MCF 10A (cell line): Measurements from ENCODE around the gene SLC39A12. TPM values are rescaled to one million over a fixed set of nuclear protein-coding genes. Genes with fewer than 3 reads are reported as not detected.

Experiments
- BruUV-seq: library from RNA; stranded (reverse); fragments of 400-500 nt; replicated peaks from 2 replicates; lab custom pipeline; 2021; lab: Mats Ljungman, UMichigan
- CTCF ChIA-PET: fragments of 300-600 bp; sonication (Branson Sonifier 250); formaldehyde crosslinking; extraction: SDS; loops from one replicate; lab custom pipeline; 2021; ENCODE audit warnings: antibody characterized with exemption, inconsistent platforms; lab: Yijun Ruan, JAX
- POLR2A ChIA-PET: fragments of 300-600, 350-650 bp; sonication (Branson Sonifier 250); formaldehyde crosslinking; extraction: SDS; loops from one replicate; lab custom pipeline; 2020; ENCODE audit warnings: antibody characterized with exemption, inconsistent platforms; lab: Yijun Ruan, JAX
- DNase-seq: peaks from one replicate; pipeline ENCODE4 v3.0.0-alpha.2; 2018; ENCODE audit not compliant: unreplicated experiment
- H3K27ac Mint-ChIP-seq: one replicate; pipeline ENCODE4 v1.8.0; 2022; ENCODE audit warnings: mild to moderate bottlenecking, low read depth, mixed read lengths; ENCODE audit not compliant: unreplicated experiment
- H3K27me3 Mint-ChIP-seq: one replicate; pipeline ENCODE4 v1.8.0; 2022; ENCODE audit warnings: mixed read lengths; ENCODE audit not compliant: insufficient read depth, unreplicated experiment
- H3K36me3 Mint-ChIP-seq: one replicate; pipeline ENCODE4 v1.8.0; 2022; ENCODE audit warnings: mild to moderate bottlenecking, moderate library complexity, mixed read lengths; ENCODE audit not compliant: insufficient read depth, unreplicated experiment
- H3K4me1 Mint-ChIP-seq: one replicate; pipeline ENCODE4 v1.8.0; 2022; ENCODE audit warnings: mixed read lengths; ENCODE audit not compliant: insufficient read depth, unreplicated experiment
- H3K4me3 Mint-ChIP-seq: one replicate; pipeline ENCODE4 v1.8.0; 2022; ENCODE audit warnings: mild to moderate bottlenecking, moderate library complexity, mixed read lengths; ENCODE audit not compliant: unreplicated experiment
- H3K9me3 Mint-ChIP-seq: one replicate; pipeline ENCODE4 v1.8.0; 2022; ENCODE audit warnings: mixed read lengths; ENCODE audit not compliant: unreplicated experiment
- intact Hi-C: fragments of 100-400 bp; cut with micrococcal nuclease; formaldehyde crosslinking; loops from 2 replicates; pipeline ENCODE4 v1.14.1; 2022
- total RNA-seq: library from RNA; stranded (reverse); gene quantifications from 2 replicates; pipeline ENCODE4 v1.2.3, GENCODE V29; 2022
- TF ChIP-seq, protein P1 (sequence below): fragments of 200-600 bp; IDR thresholded peaks from one replicate; pipeline ENCODE4 v1.8.0; 2022; ENCODE audit warnings: antibody characterized with exemption, mild to moderate bottlenecking; ENCODE audit not compliant: unreplicated experiment

Gene SLC39A12
- total RNA-seq, 1 experiment from 2014 or later: not detected

- TF ChIP-seq, protein P1, sequence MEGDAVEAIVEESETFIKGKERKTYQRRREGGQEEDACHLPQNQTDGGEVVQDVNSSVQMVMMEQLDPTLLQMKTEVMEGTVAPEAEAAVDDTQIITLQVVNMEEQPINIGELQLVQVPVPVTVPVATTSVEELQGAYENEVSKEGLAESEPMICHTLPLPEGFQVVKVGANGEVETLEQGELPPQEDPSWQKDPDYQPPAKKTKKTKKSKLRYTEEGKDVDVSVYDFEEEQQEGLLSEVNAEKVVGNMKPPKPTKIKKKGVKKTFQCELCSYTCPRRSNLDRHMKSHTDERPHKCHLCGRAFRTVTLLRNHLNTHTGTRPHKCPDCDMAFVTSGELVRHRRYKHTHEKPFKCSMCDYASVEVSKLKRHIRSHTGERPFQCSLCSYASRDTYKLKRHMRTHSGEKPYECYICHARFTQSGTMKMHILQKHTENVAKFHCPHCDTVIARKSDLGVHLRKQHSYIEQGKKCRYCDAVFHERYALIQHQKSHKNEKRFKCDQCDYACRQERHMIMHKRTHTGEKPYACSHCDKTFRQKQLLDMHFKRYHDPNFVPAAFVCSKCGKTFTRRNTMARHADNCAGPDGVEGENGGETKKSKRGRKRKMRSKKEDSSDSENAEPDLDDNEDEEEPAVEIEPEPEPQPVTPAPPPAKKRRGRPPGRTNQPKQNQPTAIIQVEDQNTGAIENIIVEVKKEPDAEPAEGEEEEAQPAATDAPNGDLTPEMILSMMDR: no peak
- ChIA-PET CTCF (interaction anchor here (0.7 to 1.1 kb wide), 5 partner anchors 10 to 269 kb away, joined by 3 to 4 read pairs (median 3); no protein-coding TSS in a partner anchor), POLR2A (interaction anchor here (0.7 to 1.5 kb wide), 4 partner anchors 11 to 65 kb away, joined by 3 to 5 read pairs (median 4); no protein-coding TSS in a partner anchor)
- intact Hi-C loops: no loop called here
- BruUV-seq: no TSS peak
- Mint-ChIP-seq H3K36me3 (no peaks in the 10 kb centered on the region), H3K4me1 (peaks cover 33% of the 10 kb centered on the region), H3K27ac (peak overlapping the region; percentile 74), H3K4me3 (peak overlapping the region; percentile 30), H3K9me3 (no peaks in the 10 kb centered on the region), H3K27me3 (no peaks in the 10 kb centered on the region)
- peak; percentile 91 for DNase-seq
Observed at GRCh38 chr10:18005781-18006456, 54.2 kb downstream of the SLC39A12 start.

DNA sequence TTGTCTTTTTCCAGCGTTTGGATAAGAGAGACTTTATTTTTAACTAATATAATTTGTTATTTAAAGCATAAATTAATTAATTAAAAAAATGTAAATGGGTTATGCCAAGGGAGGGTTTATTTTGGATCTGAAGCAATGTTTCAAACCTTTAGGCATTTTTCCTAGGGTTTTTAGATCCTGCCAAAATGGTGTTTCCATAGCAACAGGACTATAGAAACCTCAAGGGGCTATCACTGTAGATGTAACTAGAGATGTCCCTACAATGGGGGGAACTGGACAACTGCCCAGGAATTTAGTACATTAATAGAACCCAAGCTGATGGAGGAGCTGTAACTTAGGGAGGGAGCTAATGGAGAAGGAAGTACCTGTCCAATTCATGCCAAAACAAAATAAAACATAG lies 57.3 kb downstream of the SLC39A12 start:
- Mint-ChIP-seq H3K4me1 (peaks cover 36% of the 10 kb centered on the region), H3K36me3 (no peaks in the 10 kb centered on the region), H3K27ac (no peak overlapping the region), H3K27me3 (no peaks in the 10 kb centered on the region), H3K9me3 (no peaks in the 10 kb centered on the region), H3K4me3 (no peak overlapping the region)
- intact Hi-C loops: no loop called here
- CTCF ChIA-PET: interaction anchor here (0.6 kb wide), 1 partner anchor 194 kb away, joined by 3 read pairs; no protein-coding TSS in a partner anchor
- POLR2A ChIA-PET: interaction anchor here (0.6 to 1.6 kb wide), 2 partner anchors 47 to 49 kb away, joined by 3 read pairs; no protein-coding TSS in a partner anchor
- BruUV-seq: no TSS peak
- TF ChIP-seq, protein P1: no peak
- DNase-seq: no peak

DNA sequence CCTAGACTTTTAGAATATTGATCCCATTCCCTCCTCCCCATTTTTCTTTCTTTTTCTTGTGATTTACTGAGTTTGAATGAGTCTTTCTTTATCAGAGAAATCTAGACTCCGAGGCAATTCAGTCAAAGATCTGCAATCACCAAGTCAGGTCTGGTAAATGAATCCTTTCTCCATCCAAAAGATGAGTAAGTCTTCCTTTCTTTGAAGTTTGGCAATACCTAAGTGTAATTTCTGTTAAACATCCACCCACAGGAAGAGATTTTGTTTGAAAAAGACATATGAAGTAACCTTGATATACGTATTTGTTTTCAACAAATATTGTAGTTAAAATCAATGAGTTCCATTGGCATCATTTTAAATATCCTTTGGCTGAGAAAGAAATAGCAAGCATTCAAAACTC lies 58.3 kb downstream of the SLC39A12 start:
- CTCF ChIA-PET: no interaction called here
- H3K27ac Mint-ChIP-seq: peak overlapping the region; percentile 86
- DNase-seq: peak; percentile 69
- intact Hi-C loops: no loop called here
- TF ChIP-seq, protein P1: no peak
- peak overlapping the region; percentile 53 for H3K4me3 Mint-ChIP-seq
- no peaks in the 10 kb centered on the region for H3K27me3 Mint-ChIP-seq
- POLR2A ChIA-PET: no interaction called here
- H3K4me1 Mint-ChIP-seq: peaks cover 33% of the 10 kb centered on the region
- BruUV-seq: no TSS peak
- no peaks in the 10 kb centered on the region for H3K36me3 Mint-ChIP-seq
- no peaks in the 10 kb centered on the region for H3K9me3 Mint-ChIP-seq

GRCh38 chr10:18020523-18020922 lies 68.8 kb downstream of the SLC39A12 start:
- intact Hi-C loops: no loop called here
- H3K4me3 Mint-ChIP-seq: no peak overlapping the region
- no peaks in the 10 kb centered on the region for H3K36me3 Mint-ChIP-seq
- H3K9me3 Mint-ChIP-seq: peaks cover 10% of the 10 kb centered on the region
- DNase-seq: no peak
- BruUV-seq: no TSS peak
- peaks cover 11% of the 10 kb centered on the region for H3K4me1 Mint-ChIP-seq
- TF ChIP-seq, protein P1: no peak
- no peaks in the 10 kb centered on the region for H3K27me3 Mint-ChIP-seq
- CTCF ChIA-PET: interaction anchor here (0.8 kb wide), 1 partner anchor 18 kb away, joined by 4 read pairs; no protein-coding TSS in a partner anchor
- no peak overlapping the region for H3K27ac Mint-ChIP-seq
- POLR2A ChIA-PET: no interaction called here
